GM12878 (cell line): ENCODE data around the gene DSPP. TPM values are rescaled to one million over a fixed set of nuclear protein-coding genes. Genes with fewer than 3 reads are reported as not detected.

Experiments used
- ATAC-seq: fragments of 200-7000 bp; cut with Tn5 transposase; 3 replicates; pipeline ENCODE4 v1.9.1; 2020; ENCODE audit warnings: mild to moderate bottlenecking, moderate library complexity
- BruUV-seq: library from RNA; stranded (reverse); fragments of 400-500 nt; replicated peaks from 2 replicates; lab custom pipeline; 2021; lab: Mats Ljungman, UMichigan
- CTCF ChIA-PET: fragments of 300-600 bp; sonication (Branson Sonifier 250); formaldehyde crosslinking; extraction: SDS; loops from one replicate; lab custom pipeline; 2021; ENCODE audit warnings: inconsistent platforms; lab: Yijun Ruan, JAX
- POLR2A ChIA-PET: fragments of 350-600 bp; formaldehyde crosslinking; extraction: SDS; loops from one replicate; lab custom pipeline; 2021; ENCODE audit warnings: inconsistent platforms; lab: Charles Lee
- RAD21 ChIA-PET: fragments of 300-600 bp; sonication (Branson Sonifier 250); formaldehyde crosslinking; loops from one replicate; lab custom pipeline; 2023; ENCODE audit warnings: antibody characterized with exemption; ENCODE audit not compliant: unreplicated experiment; lab: Charles Lee
- SMC1A ChIA-PET: fragments of 300-600 bp; sonication (Branson Sonifier 250); formaldehyde crosslinking; loops from one replicate; lab custom pipeline; 2023; ENCODE audit not compliant: unreplicated experiment, uncharacterized antibody; lab: Charles Lee
- DNase-seq: peaks from one replicate; pipeline ENCODE4 v3.0.0-alpha.2; 2011; ENCODE audit warnings: low read depth, low spot score
- FAIRE-seq: peaks from 3 replicates; lab custom pipeline; 2011; peaks lifted over from hg19 to GRCh38; lab: Jason Lieb, UNC
- H2AFZ ChIP-seq: 2 replicates; pipeline ENCODE4 v1.6.0; 2011; ENCODE audit warnings: low read depth, low read length, control low read depth; ENCODE audit not compliant: control insufficient read depth
- H3K27ac ChIP-seq: 2 replicates; pipeline ENCODE4 v1.5.1; 2011; ENCODE audit warnings: control low read depth; ENCODE audit not compliant: control insufficient read depth, insufficient read depth
- H3K27me3 ChIP-seq, 2 experiments: replicated peaks in 1 of 2; 2 replicates each; pipeline versions ENCODE4 v1.6.0 to v1.6.1; 2011; ENCODE audit warnings: low read length in 1 of 2; ENCODE audit not compliant: control insufficient read depth in 2 of 2, insufficient read depth in 2 of 2
- H3K36me3 ChIP-seq, 2 experiments: 2 replicates each; pipeline ENCODE4 v1.5.1; 2011; ENCODE audit warnings: low read length in 1 of 2; ENCODE audit not compliant: control insufficient read depth in 2 of 2, insufficient read depth in 2 of 2
- H3K4me1 ChIP-seq: 2 replicates; pipeline ENCODE4 v1.6.1; 2011; ENCODE audit warnings: mild to moderate bottlenecking, low read length, moderate library complexity, mixed read lengths; ENCODE audit not compliant: control insufficient read depth, insufficient read depth
- H3K4me2 ChIP-seq: 2 replicates; pipeline ENCODE4 v1.6.0; 2011; ENCODE audit warnings: control low read depth; ENCODE audit not compliant: control insufficient read depth, insufficient read depth
- H3K4me3 ChIP-seq: fragments of 200-600 bp; sonication (generic); 2 replicates; pipeline ENCODE4 v1.5.1; 2016
- H3K79me2 ChIP-seq: 2 replicates; pipeline ENCODE4 v1.6.0; 2011; ENCODE audit warnings: low read length; ENCODE audit not compliant: control insufficient read depth, insufficient read depth
- H3K9ac ChIP-seq: 2 replicates; pipeline ENCODE4 v1.8.0; 2011; ENCODE audit warnings: low read length, control low read depth, mixed read lengths; ENCODE audit not compliant: control insufficient read depth, insufficient read depth
- H3K9me3 ChIP-seq: replicated peaks from 3 replicates; pipeline ENCODE4 v1.5.1; 2011; ENCODE audit warnings: mild to moderate bottlenecking, low read length; ENCODE audit not compliant: control insufficient read depth, insufficient read depth
- H4K20me1 ChIP-seq: 2 replicates; pipeline ENCODE4 v1.6.0; 2011; ENCODE audit not compliant: control insufficient read depth, insufficient read depth
- CBX5 ChIP-seq: sonication (generic); IDR thresholded peaks from 2 replicates; pipeline ENCODE4 v1.6.1; 2016; ENCODE audit warnings: low read depth, moderate library complexity, mild to moderate bottlenecking, inconsistent platforms
- CEBPB ChIP-seq, 2 experiments: fragments of 150-350 bp in 1 of 2; IDR thresholded peaks; 2 replicates each; pipeline ENCODE4 v1.6.1; 2012 to 2014; ENCODE audit warnings: low read depth in 2 of 2, low read length in 2 of 2, borderline replicate concordance in 1 of 2, inconsistent platforms in 1 of 2
- E2F8 ChIP-seq: fragments of 450-650 bp; IDR thresholded peaks from 2 replicates; pipeline ENCODE4 v1.6.1; 2018; ENCODE audit warnings: mild to moderate bottlenecking, low read depth, moderate library complexity; ENCODE audit not compliant: partially characterized antibody
- GATAD2B ChIP-seq: fragments of 450-650 bp; conservative IDR thresholded peaks from 2 replicates; pipeline ENCODE4 v1.6.1; 2017; ENCODE audit warnings: low read depth, mild to moderate bottlenecking, moderate library complexity
- HDAC2 ChIP-seq: fragments of 200-600 bp; sonication (generic); IDR thresholded peaks from 2 replicates; pipeline ENCODE4 v1.6.1; 2017
- HDAC6 ChIP-seq: fragments of 200-600 bp; sonication (generic); IDR thresholded peaks from one replicate; pipeline ENCODE4 v1.8.0; 2017; ENCODE audit warnings: antibody characterized with exemption; ENCODE audit not compliant: unreplicated experiment
- KDM1A ChIP-seq: fragments of 200-600 bp; sonication (generic); IDR thresholded peaks from 2 replicates; pipeline ENCODE4 v1.6.1; 2016; ENCODE audit warnings: borderline replicate concordance
- MTA2 ChIP-seq: fragments of 450-650 bp; IDR thresholded peaks from 2 replicates; pipeline ENCODE4 v1.6.1; 2016; ENCODE audit warnings: low read depth, mild to moderate bottlenecking, moderate library complexity
- NR2F1 ChIP-seq: fragments of 450-650 bp; conservative IDR thresholded peaks from 2 replicates; pipeline ENCODE4 v1.6.1; 2017; ENCODE audit warnings: mild to moderate bottlenecking
- PAX5 ChIP-seq: IDR thresholded peaks from 2 replicates; pipeline ENCODE4 v1.6.1; 2011; ENCODE audit warnings: low read depth, low read length, borderline replicate concordance
- TAF1 ChIP-seq: IDR thresholded peaks from 2 replicates; pipeline ENCODE4 v1.6.1; 2011; ENCODE audit warnings: mild to moderate bottlenecking, low read depth, low read length, borderline replicate concordance
- TCF12 ChIP-seq: IDR thresholded peaks from 2 replicates; pipeline ENCODE4 v1.6.1; 2011; ENCODE audit warnings: low read depth, mild to moderate bottlenecking, low read length
- ZSCAN29 ChIP-seq: fragments of 450-650 bp; IDR thresholded peaks from 2 replicates; pipeline ENCODE4 v1.6.1; 2017; ENCODE audit warnings: mild to moderate bottlenecking, moderate library complexity
- whole genome bisulfite sequencing: methylation state at CpG from one replicate; pipeline ENCODE4 v1.1.6; 2016; ENCODE audit warnings: low lambda C conversion rate; ENCODE audit not compliant: insufficient replicate concordance, insufficient coverage; ENCODE audit errors: missing lambda C conversion rate; 5-methylcytosine and 5-hydroxymethylcytosine counted together
- in situ Hi-C: fragments of 300-500 bp; cut with MboI; formaldehyde crosslinking; loops from 9 replicates; pipeline ENCODE4 v1.14.3; 2018; ENCODE audit warnings: mixed read lengths
- intact Hi-C: fragments of 100-400 bp; cut with micrococcal nuclease; formaldehyde crosslinking; loops from one replicate; pipeline ENCODE4 v1.14.2; 2022; ENCODE audit not compliant: unreplicated experiment
- polyA plus RNA-seq, 11 experiments: library from polyadenylated mRNA; depleted of rRNA in 4 of 11; unstranded in 6 of 11; stranded (reverse) in 5 of 11; fragments of >200 nt; fragmentation: Nextera tagmentation in 4 of 11; fragmentation: Illumina TruSeq in 1 of 11; extraction: Ambion mirVana in 4 of 11; extraction: Trizol in 1 of 11; gene quantifications; 1 replicate in 1 of 11; 2 replicates in 10 of 11; pipeline versions ENCODE4 v1.2.1 to v1.2.3, GENCODE V29; 2011 to 2016; ENCODE audit warnings: inconsistent platforms in 2 of 11, missing spikeins in 2 of 11, low read depth in 1 of 11
- total RNA-seq, 4 experiments: library from RNA; depleted of rRNA in 3 of 4; stranded (reverse); fragments of >200 nt in 3 of 4; fragmentation: Illumina TruSeq in 1 of 4; extraction: Trizol in 1 of 4; gene quantifications; 2 replicates each; pipeline versions ENCODE4 v1.2.1 to v1.2.3, GENCODE V29; 2013 to 2021
- TF ChIP-seq, protein P1 (sequence below): IDR thresholded peaks from 2 replicates; pipeline ENCODE4 v1.6.1; 2012; ENCODE audit warnings: low read depth, low read length, improper control_type of control experiment
- TF ChIP-seq, protein P2 (sequence below): fragments of 150-350 bp; IDR thresholded peaks from 2 replicates; pipeline ENCODE4 v1.6.1; 2014; ENCODE audit warnings: mild to moderate bottlenecking, low read depth, low read length

Gene DSPP
- total and polyA plus RNA-seq, 10 of the 15 experiments (the other 5 are each of a cell fraction or from before 2014, with no cell fraction given) = not detected

DNA sequence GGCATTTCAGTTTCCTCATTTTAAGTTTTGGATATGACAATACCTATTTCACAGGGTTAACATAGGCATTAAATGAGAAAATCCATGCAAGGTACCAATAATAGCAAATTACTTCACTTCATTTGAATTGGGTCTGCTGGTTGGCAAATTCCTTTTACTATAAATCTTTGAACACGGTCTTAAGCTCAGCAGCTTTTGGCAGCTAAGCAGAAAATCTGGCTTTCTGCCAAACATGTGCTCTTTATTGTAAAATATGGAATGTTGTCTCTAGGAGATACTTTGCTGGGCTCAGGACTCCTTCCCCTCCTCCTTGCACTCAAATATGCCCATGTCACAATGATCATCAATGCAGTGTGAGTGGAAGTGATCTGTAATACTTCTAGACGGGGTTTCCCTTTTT, 24.9 kb downstream of the DSPP start:
- whole genome bisulfite sequencing = 3% methylated on average over 2 of the region's 2 CpGs
- no peaks in the 10 kb centered on the region for H4K20me1 ChIP-seq
- ChIA-PET SMC1A (no interaction called here), POLR2A (no interaction called here), CTCF (interaction anchor here (0.9 kb wide), 1 partner anchor 279 kb away, joined by 3 read pairs; no protein-coding TSS in a partner anchor), RAD21 (no interaction called here)
- no peak overlapping the region for H3K9ac ChIP-seq
- BruUV-seq = no TSS peak
- intact Hi-C loops (no loop called here), in situ Hi-C loops (no loop called here)
- H3K4me2 ChIP-seq = no peak overlapping the region
- no peaks in the 10 kb centered on the region for H3K4me1 ChIP-seq
- no peak for FAIRE-seq
- H3K4me3 ChIP-seq = no peak overlapping the region
- ATAC-seq = no peak
- no peaks in the 10 kb centered on the region; a peak in 1 of 4 replicates for H3K27me3 ChIP-seq
- no peaks in the 10 kb centered on the region for H3K36me3 ChIP-seq
- no peak for TF ChIP-seq PAX5
- TF ChIP-seq NR2F1 = no peak
- TF ChIP-seq KDM1A = no peak
- TF ChIP-seq, protein P1, sequence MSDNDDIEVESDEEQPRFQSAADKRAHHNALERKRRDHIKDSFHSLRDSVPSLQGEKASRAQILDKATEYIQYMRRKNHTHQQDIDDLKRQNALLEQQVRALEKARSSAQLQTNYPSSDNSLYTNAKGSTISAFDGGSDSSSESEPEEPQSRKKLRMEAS = no peak
- TF ChIP-seq CBX5 = no peak
- DNase-seq = no peak
- no peak overlapping the region for H3K27ac ChIP-seq
- no peak overlapping the region for H2AFZ ChIP-seq
- no peaks in the 10 kb centered on the region for H3K9me3 ChIP-seq
- no peaks in the 10 kb centered on the region for H3K79me2 ChIP-seq

GRCh38 chr4:87644286-87644685, 36.0 kb downstream of the DSPP start:
- no peak overlapping the region for H3K4me2 ChIP-seq
- H3K9ac ChIP-seq = no peak overlapping the region
- H3K4me1 ChIP-seq = no peaks in the 10 kb centered on the region
- H3K79me2 ChIP-seq = no peaks in the 10 kb centered on the region
- no peaks in the 10 kb centered on the region for H4K20me1 ChIP-seq
- POLR2A ChIA-PET = no interaction called here
- no peak for ATAC-seq
- no TSS peak for BruUV-seq
- in situ Hi-C loops = no loop called here
- H3K27ac ChIP-seq = no peak overlapping the region
- H3K27me3 ChIP-seq = no peaks in the 10 kb centered on the region
- H3K4me3 ChIP-seq = no peak overlapping the region
- SMC1A ChIA-PET = interaction anchor here (1.6 kb wide), 1 partner anchor 18 kb away, joined by 3 read pairs; no protein-coding TSS in a partner anchor
- intact Hi-C loops = no loop called here
- no peaks in the 10 kb centered on the region for H3K9me3 ChIP-seq
- CTCF ChIA-PET = interaction anchor here (0.9 to 1.3 kb wide), 2 partner anchors 100 to 146 kb away, joined by 3 read pairs; no protein-coding TSS in a partner anchor
- no peak overlapping the region for H2AFZ ChIP-seq
- no peaks in the 10 kb centered on the region for H3K36me3 ChIP-seq
- no peak for DNase-seq
- RAD21 ChIA-PET = no interaction called here
- WGBS = 79% methylated on average over 6 of the region's 6 CpGs
- FAIRE-seq = no peak
- TF ChIP-seq HDAC2 = no peak
- no peak for TF ChIP-seq TCF12
- no peak for TF ChIP-seq E2F8
- TF ChIP-seq TAF1 = no peak
- no peak for TF ChIP-seq GATAD2B
- no peak for TF ChIP-seq CEBPB (IDR thresholded peaks at IDR 0.05; ENCODE audit: borderline replicate concordance in 1 of 2, low read depth in 2 of 2, low read length in 2 of 2)
- TF ChIP-seq, protein P2, sequence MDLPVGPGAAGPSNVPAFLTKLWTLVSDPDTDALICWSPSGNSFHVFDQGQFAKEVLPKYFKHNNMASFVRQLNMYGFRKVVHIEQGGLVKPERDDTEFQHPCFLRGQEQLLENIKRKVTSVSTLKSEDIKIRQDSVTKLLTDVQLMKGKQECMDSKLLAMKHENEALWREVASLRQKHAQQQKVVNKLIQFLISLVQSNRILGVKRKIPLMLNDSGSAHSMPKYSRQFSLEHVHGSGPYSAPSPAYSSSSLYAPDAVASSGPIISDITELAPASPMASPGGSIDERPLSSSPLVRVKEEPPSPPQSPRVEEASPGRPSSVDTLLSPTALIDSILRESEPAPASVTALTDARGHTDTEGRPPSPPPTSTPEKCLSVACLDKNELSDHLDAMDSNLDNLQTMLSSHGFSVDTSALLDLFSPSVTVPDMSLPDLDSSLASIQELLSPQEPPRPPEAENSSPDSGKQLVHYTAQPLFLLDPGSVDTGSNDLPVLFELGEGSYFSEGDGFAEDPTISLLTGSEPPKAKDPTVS = no peak
- no peak for TF ChIP-seq MTA2
- no peak for TF ChIP-seq ZSCAN29
- no peak for TF ChIP-seq HDAC6
